K562 (cell line): ENCODE results near the gene SCYL3. TPM values are rescaled to one million over a fixed set of nuclear protein-coding genes. Genes with fewer than 3 reads are reported as not detected.

Experiments used
- ATAC-seq: fragments of 200-7000 bp; cut with Tn5 transposase; 3 replicates; pipeline ENCODE4 v1.9.1; 2020; ENCODE audit warnings: moderate library complexity
- BruUV-seq: library from RNA; stranded (reverse); fragments of 400-500 nt; replicated peaks from 2 replicates; lab custom pipeline; 2021; lab: Mats Ljungman, UMichigan
- CTCF ChIA-PET: fragments of 300-600 bp; formaldehyde crosslinking; extraction: SDS; loops from one replicate; lab custom pipeline; 2021; ENCODE audit warnings: low intra/inter-chr PET ratio; lab: Yijun Ruan, JAX
- POLR2A ChIA-PET: fragments of 300-600, 350-650 bp; sonication (Branson Sonifier 250); formaldehyde crosslinking; extraction: SDS; loops from one replicate; lab custom pipeline; 2021; ENCODE audit warnings: antibody characterized with exemption, inconsistent platforms; lab: Yijun Ruan, JAX
- DNase-seq, 4 experiments: peaks; one replicate each; pipeline versions ENCODE4 v3.0.0 to v3.0.0-alpha.2; 2011 to 2018; ENCODE audit warnings: low spot score in 3 of 4, mixed read lengths in 3 of 4; ENCODE audit errors: extremely low read depth in 1 of 4
- FAIRE-seq: peaks from 2 replicates; lab custom pipeline; 2011; peaks lifted over from hg19 to GRCh38; lab: Jason Lieb, UNC
- H2AFZ ChIP-seq: 2 replicates; pipeline ENCODE4 v1.6.0; 2011; ENCODE audit warnings: low read depth, low read length, control low read depth, inconsistent platforms
- H3K27ac ChIP-seq: fragments of 200-600 bp; 3 replicates; pipeline ENCODE4 v1.8.0; 2011; ENCODE audit warnings: low read depth, mild to moderate bottlenecking, control low read depth, inconsistent platforms, low read length, moderate library complexity, mixed read lengths; ENCODE audit errors: extremely low read depth
- H3K27me3 ChIP-seq, 2 experiments: fragments of 300-600 bp in 1 of 2; 2 replicates in 1 of 2; 3 replicates in 1 of 2; pipeline versions ENCODE4 v1.6.0 to v1.8.0; 2011; ENCODE audit warnings: inconsistent platforms in 2 of 2, low read length in 2 of 2, mild to moderate bottlenecking in 1 of 2, mixed read lengths in 1 of 2, moderate library complexity in 1 of 2; ENCODE audit not compliant: control insufficient read depth in 2 of 2, insufficient read depth in 2 of 2
- H3K36me3 ChIP-seq: fragments of 300-600 bp; 3 replicates; pipeline ENCODE4 v1.8.0; 2011; ENCODE audit warnings: mild to moderate bottlenecking, low read length, inconsistent platforms; ENCODE audit not compliant: control insufficient read depth, insufficient read depth
- H3K4me1 ChIP-seq, 2 experiments: fragments of 200-600 bp in 1 of 2; replicated peaks in 1 of 2; 2 replicates in 1 of 2; 3 replicates in 1 of 2; pipeline versions ENCODE4 v1.5.1 to v1.8.0; 2011; ENCODE audit warnings: inconsistent platforms in 2 of 2, low read length in 2 of 2, mild to moderate bottlenecking in 1 of 2, mixed read lengths in 1 of 2, moderate library complexity in 1 of 2; ENCODE audit not compliant: control insufficient read depth in 2 of 2, insufficient read depth in 2 of 2
- H3K4me2 ChIP-seq: 2 replicates; pipeline ENCODE4 v1.6.1; 2011; ENCODE audit warnings: low read length, control low read depth, inconsistent platforms, mixed read lengths; ENCODE audit not compliant: insufficient read depth
- H3K4me3 ChIP-seq: fragments of 200-600 bp; sonication (generic), shearing (Covaris generic); 2 replicates; pipeline ENCODE4 v1.5.1; 2016; ENCODE audit warnings: control low read depth, inconsistent platforms
- H3K79me2 ChIP-seq: fragments of 200-600 bp; 3 replicates; pipeline ENCODE4 v1.8.0; 2011; ENCODE audit warnings: low read length, inconsistent platforms; ENCODE audit not compliant: control insufficient read depth, insufficient read depth
- H3K9ac ChIP-seq, 2 experiments: 2 replicates each; pipeline versions ENCODE4 v1.6.0 to v1.6.1; 2011; ENCODE audit warnings: low read depth in 2 of 2, low read length in 2 of 2, control low read depth in 1 of 2, inconsistent platforms in 1 of 2, mild to moderate bottlenecking in 1 of 2, mixed read lengths in 1 of 2; ENCODE audit not compliant: insufficient read depth in 1 of 2
- H3K9me1 ChIP-seq: one replicate; pipeline ENCODE4 v1.6.0; 2011; ENCODE audit warnings: inconsistent platforms, mild to moderate bottlenecking, low read length, moderate library complexity; ENCODE audit not compliant: control insufficient read depth, insufficient read depth
- H3K9me3 ChIP-seq: replicated peaks from 2 replicates; pipeline ENCODE4 v1.5.1; 2011; ENCODE audit warnings: low read depth, low read length, inconsistent platforms; ENCODE audit not compliant: control insufficient read depth, insufficient read depth
- H4K20me1 ChIP-seq: replicated peaks from 2 replicates; pipeline ENCODE4 v1.6.1; 2011; ENCODE audit warnings: low read length, inconsistent platforms, mixed read lengths; ENCODE audit not compliant: control insufficient read depth, insufficient read depth
- IRF2 ChIP-seq: sonication (generic); formaldehyde crosslinking; IDR thresholded peaks from 2 replicates; pipeline ENCODE4 v1.8.1; 2022; ENCODE audit warnings: mild to moderate bottlenecking, missing genetic modification reagents
- MYBL2 ChIP-seq, 2 experiments: fragments of 450-650 bp in 1 of 2; sonication (generic) in 1 of 2; formaldehyde crosslinking in 1 of 2; IDR thresholded peaks; 2 replicates each; pipeline versions ENCODE4 v1.6.1 to v1.8.1; 2017 to 2022; ENCODE audit warnings: borderline replicate concordance in 1 of 2, inconsistent platforms in 1 of 2, low read depth in 1 of 2, mild to moderate bottlenecking in 1 of 2, missing genetic modification reagents in 1 of 2, moderate library complexity in 1 of 2
- PHF20 ChIP-seq: fragments of 450-650 bp; IDR thresholded peaks from 2 replicates; pipeline ENCODE4 v1.6.1; 2018; ENCODE audit not compliant: partially characterized antibody
- whole genome bisulfite sequencing: fragments of 100-300 bp; shearing (Covaris generic); methylation state at CpG from one replicate; pipeline ENCODE4 v1.1.6; 2016; ENCODE audit warnings: low coverage, mixed read lengths; ENCODE audit not compliant: insufficient coverage; ENCODE audit errors: missing lambda C conversion rate; 5-methylcytosine and 5-hydroxymethylcytosine counted together
- in situ Hi-C: fragments of 300-500 bp; cut with MboI; formaldehyde crosslinking; loops from 4 replicates; pipeline ENCODE4 v1.15.0; 2018; ENCODE audit warnings: inconsistent platforms, mixed read lengths
- intact Hi-C: fragments of 100-400 bp; cut with micrococcal nuclease; formaldehyde crosslinking; loops from 2 replicates; pipeline ENCODE4 v1.14.2; 2022
- polyA plus RNA-seq, 8 experiments: library from polyadenylated mRNA; depleted of rRNA in 4 of 8; stranded (reverse) in 5 of 8; unstranded in 3 of 8; fragments of >200 nt; fragmentation: Nextera tagmentation in 2 of 8; fragmentation: Illumina TruSeq in 1 of 8; extraction: Ambion mirVana in 2 of 8; extraction: Trizol in 1 of 8; gene quantifications; 2 replicates each; pipeline versions ENCODE4 v1.2.1 to v1.2.3, GENCODE V29; 2011 to 2014; ENCODE audit warnings: inconsistent platforms in 1 of 8, missing spikeins in 1 of 8
- total RNA-seq, 7 experiments: library from RNA; depleted of rRNA in 6 of 7; stranded (reverse); fragments of >200 nt in 6 of 7; fragmentation: Illumina TruSeq in 2 of 7; extraction: Trizol in 2 of 7; gene quantifications; 2 replicates each; pipeline versions ENCODE4 v1.2.1 to v1.2.3, GENCODE V29; 2011 to 2021; ENCODE audit warnings: low replicate concordance in 1 of 7
- TF ChIP-seq, protein P1 (sequence below): fragments of 250-450 bp; sonication (Bioruptor Pico); IDR thresholded peaks from 2 replicates; pipeline ENCODE4 v1.5.1; 2021; ENCODE audit warnings: mild to moderate bottlenecking

Gene SCYL3
- total and polyA plus RNA-seq, 9 of the 15 experiments (the other 6 are each of a cell fraction or from before 2014, with no cell fraction given), result 3.6 to 11.4 (median 7.1) TPM

DNA sequence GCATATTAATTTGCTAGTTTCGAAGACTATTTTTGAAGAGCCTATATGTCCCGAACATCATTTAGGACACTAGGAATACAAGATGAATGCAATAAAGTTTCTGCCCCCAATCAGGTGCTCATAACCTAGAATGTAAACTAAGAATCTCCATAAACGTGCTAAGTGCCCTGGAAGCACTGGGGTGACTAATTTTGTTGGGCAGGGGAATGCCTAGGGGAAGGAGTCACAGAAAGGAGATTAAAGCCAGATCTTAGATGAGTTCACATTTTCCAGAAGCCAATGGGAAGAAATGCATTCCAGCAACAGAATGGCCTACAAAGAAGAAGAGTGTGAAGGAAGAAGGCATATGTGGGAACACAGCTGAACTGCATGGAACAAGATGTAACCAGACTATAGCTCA lies 19.5 kb downstream of the SCYL3 start:
- no peak overlapping the region for H3K4me3 ChIP-seq
- CTCF ChIA-PET, result no interaction called here
- in situ Hi-C loops, result no loop called here
- intact Hi-C loops, result no loop called here
- TF ChIP-seq PHF20 (no peak), IRF2 (CRISPR knock-in tag) (no peak), MYBL2 (IDR thresholded peaks at IDR 0.05; ENCODE audit: low read depth) (no peak), MYBL2 (CRISPR knock-in tag; IDR thresholded peaks at IDR 0.05; ENCODE audit: borderline replicate concordance) (no peak)
- TF ChIP-seq, protein P1, sequence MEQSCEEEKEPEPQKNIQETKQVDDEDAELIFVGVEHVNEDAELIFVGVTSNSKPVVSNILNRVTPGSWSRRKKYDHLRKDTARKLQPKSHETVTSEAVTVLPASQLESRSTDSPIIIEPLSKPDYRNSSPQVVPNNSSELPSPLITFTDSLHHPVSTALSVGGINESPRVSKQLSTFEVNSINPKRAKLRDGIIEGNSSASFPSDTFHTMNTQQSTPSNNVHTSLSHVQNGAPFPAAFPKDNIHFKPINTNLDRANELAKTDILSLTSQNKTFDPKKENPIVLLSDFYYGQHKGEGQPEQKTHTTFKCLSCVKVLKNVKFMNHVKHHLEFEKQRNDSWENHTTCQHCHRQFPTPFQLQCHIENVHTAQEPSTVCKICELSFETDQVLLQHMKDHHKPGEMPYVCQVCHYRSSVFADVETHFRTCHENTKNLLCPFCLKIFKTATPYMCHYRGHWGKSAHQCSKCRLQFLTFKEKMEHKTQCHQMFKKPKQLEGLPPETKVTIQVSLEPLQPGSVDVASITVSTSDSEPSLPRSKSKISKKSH, result no peak
- TF ChIP-seq, all 486 proteins: peak for 0
- Histone ChIP-seq H3K36me3 (peaks cover 72% of the 10 kb centered on the region), H3K4me1 (no peaks in the 10 kb centered on the region), H3K4me2 (no peak overlapping the region), H2AFZ (no peak overlapping the region), H3K27me3 (no peaks in the 10 kb centered on the region), H4K20me1 (no peaks in the 10 kb centered on the region), H3K9ac (no peak overlapping the region), H3K27ac (no peak overlapping the region), H3K9me3 (peaks cover 7% of the 10 kb centered on the region; the same call in 1 of the 2 replicates), H3K79me2 (no peaks in the 10 kb centered on the region), H3K9me1 (no peaks in the 10 kb centered on the region)
- WGBS, result 74% methylated on average over 3 of the region's 3 CpGs
- DNase-seq (no peak), ATAC-seq (no peak), FAIRE-seq (no peak)
- BruUV-seq, result no TSS peak
- POLR2A ChIA-PET, result interaction anchor here (1.0 kb wide), 1 partner anchor 20 kb away, joined by 3 read pairs; no protein-coding TSS in a partner anchor
